ENCODE measurements around the gene COX6A1. TPM values are rescaled to one million over a fixed set of nuclear protein-coding genes. Genes with fewer than 3 reads are reported as not detected.

COX6A1 gene
- total RNA-seq, 1 experiment from 2014 or later = 475 TPM

- TF ChIP-seq CTCF (IDR thresholded peaks at IDR 0.05; ENCODE audit: unreplicated experiment) = no peak
- no peak for DNase-seq (ENCODE audit: unreplicated experiment)
- no peak overlapping the region for H3K4me3 Mint-ChIP-seq (ENCODE audit: unreplicated experiment)
- H3K27me3 Mint-ChIP-seq (ENCODE audit: insufficient read depth, unreplicated experiment) = no peaks in the 10 kb centered on the region
- ChIA-PET POLR2A (interaction anchor here (0.9 to 1.9 kb wide), 4 partner anchors 9 to 57 kb away, joined by 3 to 5 read pairs (median 4); partner anchors contain the start of gene COQ5), CTCF (interaction anchor here (0.7 kb wide), 1 partner anchor 1075 kb away, joined by 4 read pairs; no protein-coding TSS in a partner anchor)
- no TSS peak for BruUV-seq (replicated peaks)
- no peaks in the 10 kb centered on the region for H3K9me3 Mint-ChIP-seq (ENCODE audit: unreplicated experiment)
- intact Hi-C loops (cut with micrococcal nuclease) = no loop called here
- peaks cover 16% of the 10 kb centered on the region for H3K36me3 Mint-ChIP-seq (ENCODE audit: insufficient read depth, unreplicated experiment)
- no peak overlapping the region for H3K27ac Mint-ChIP-seq (ENCODE audit: low read depth, unreplicated experiment)
- peaks cover 9% of the 10 kb centered on the region for H3K4me1 Mint-ChIP-seq (ENCODE audit: insufficient read depth, unreplicated experiment)
Observed at GRCh38 chr12:120472521-120472920, 34.6 kb downstream of the COX6A1 start.

- intact Hi-C loops (cut with micrococcal nuclease) = no loop called here
Observed at GRCh38 chr12:120473807-120474615, 36.1 kb downstream of the COX6A1 start.

GRCh38 chr12:120474616-120474960 is 36.7 kb downstream of the COX6A1 start:
- H3K27me3 Mint-ChIP-seq (ENCODE audit: insufficient read depth, unreplicated experiment) = no peaks in the 10 kb centered on the region
- H3K36me3 Mint-ChIP-seq (ENCODE audit: insufficient read depth, unreplicated experiment) = peaks cover 7% of the 10 kb centered on the region
- H3K4me3 Mint-ChIP-seq (ENCODE audit: unreplicated experiment) = no peak overlapping the region
- peak; percentile 75 for DNase-seq (ENCODE audit: unreplicated experiment)
- H3K9me3 Mint-ChIP-seq (ENCODE audit: unreplicated experiment) = no peaks in the 10 kb centered on the region
- peaks cover 7% of the 10 kb centered on the region for H3K4me1 Mint-ChIP-seq (ENCODE audit: insufficient read depth, unreplicated experiment)
- intact Hi-C loops (cut with micrococcal nuclease) = no loop called here
- POLR2A ChIA-PET = interaction anchor here (0.7 to 2.9 kb wide), 6 partner anchors 11 to 274 kb away, joined by 4 to 17 read pairs (median 4); partner anchors contain the start of genes DYNLL1, GATC, POP5 and RPLP0
- BruUV-seq (replicated peaks) = no TSS peak
- no peak overlapping the region for H3K27ac Mint-ChIP-seq (ENCODE audit: low read depth, unreplicated experiment)
- CTCF ChIA-PET = interaction anchor here (0.6 to 1.3 kb wide), 13 partner anchors 8 to 150 kb away, joined by 3 to 7 read pairs (median 5); no protein-coding TSS in a partner anchor
- no peak for TF ChIP-seq CTCF (IDR thresholded peaks at IDR 0.05; ENCODE audit: unreplicated experiment)

More at GRCh38 chr12:120473807-120474615, 36.1 kb downstream of the COX6A1 start:
- Mint-ChIP-seq H3K27ac (ENCODE audit: low read depth, unreplicated experiment) (no peak overlapping the region), H3K4me3 (ENCODE audit: unreplicated experiment) (no peak overlapping the region), H3K27me3 (ENCODE audit: insufficient read depth, unreplicated experiment) (no peaks in the 10 kb centered on the region), H3K36me3 (ENCODE audit: insufficient read depth, unreplicated experiment) (peaks cover 7% of the 10 kb centered on the region), H3K9me3 (ENCODE audit: unreplicated experiment) (no peaks in the 10 kb centered on the region), H3K4me1 (ENCODE audit: insufficient read depth, unreplicated experiment) (peaks cover 7% of the 10 kb centered on the region)
- no TSS peak for BruUV-seq (replicated peaks)
- TF ChIP-seq CTCF (IDR thresholded peaks at IDR 0.05; ENCODE audit: unreplicated experiment) = no peak
- ChIA-PET CTCF (interaction anchor here (0.6 to 1.3 kb wide), 12 partner anchors 9 to 1750 kb away, joined by 3 to 7 read pairs (median 4); no protein-coding TSS in a partner anchor), POLR2A (interaction anchor here (0.6 to 2.9 kb wide), 5 partner anchors 14 to 1622 kb away, joined by 3 to 17 read pairs (median 5); partner anchors contain the start of genes DYNLL1, GATC, RPLP0 and TRIAP1)
- DNase-seq (ENCODE audit: unreplicated experiment) = no peak

- TF ChIP-seq CTCF (IDR thresholded peaks at IDR 0.05; ENCODE audit: unreplicated experiment) = no peak
- Mint-ChIP-seq H3K27me3 (ENCODE audit: insufficient read depth, unreplicated experiment) (no peaks in the 10 kb centered on the region), H3K9me3 (ENCODE audit: unreplicated experiment) (no peaks in the 10 kb centered on the region), H3K4me3 (ENCODE audit: unreplicated experiment) (no peak overlapping the region), H3K4me1 (ENCODE audit: insufficient read depth, unreplicated experiment) (peaks cover 7% of the 10 kb centered on the region), H3K27ac (ENCODE audit: low read depth, unreplicated experiment) (no peak overlapping the region), H3K36me3 (ENCODE audit: insufficient read depth, unreplicated experiment) (peaks cover 7% of the 10 kb centered on the region)
- DNase-seq (ENCODE audit: unreplicated experiment) = no peak
- intact Hi-C loops (cut with micrococcal nuclease) = no loop called here
- CTCF ChIA-PET = interaction anchor here (0.6 to 1.3 kb wide), 4 partner anchors 9 to 174 kb away, joined by 3 to 7 read pairs (median 3); partner anchors contain the start of gene SIRT4
- no TSS peak for BruUV-seq (replicated peaks)
- POLR2A ChIA-PET = interaction anchor here (0.8 to 2.9 kb wide), 4 partner anchors 10 to 120 kb away, joined by 3 to 17 read pairs (median 4); partner anchors contain the start of genes DYNLL1 and POP5
Observed at GRCh38 chr12:120475643-120476042, 37.7 kb downstream of the COX6A1 start.
